ENCODE measurements around the gene SYT11.

DNA sequence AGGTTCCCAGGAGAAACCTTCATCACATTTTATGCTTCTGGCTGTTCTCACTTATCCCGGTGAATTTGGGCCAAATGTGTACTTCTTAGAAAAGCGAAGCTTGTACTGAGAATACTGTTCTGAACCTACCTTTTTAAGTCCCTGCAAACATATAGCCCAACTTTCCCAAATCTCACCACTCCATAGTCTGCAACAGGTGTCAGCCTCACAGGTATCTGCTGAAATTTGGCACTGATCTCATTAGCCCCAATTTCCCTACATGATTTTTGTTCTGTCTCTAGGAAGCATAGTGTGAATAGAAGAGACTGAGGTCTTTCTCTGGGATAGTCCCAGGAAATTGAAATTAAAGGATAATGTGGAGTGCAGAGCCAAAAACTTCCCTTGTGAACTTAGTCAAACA, 40.3 kb downstream of the SYT11 start:
- no peak for TF ChIP-seq POLR2A (IDR thresholded peaks at IDR 0.05)
- TF ChIP-seq, protein P1, sequence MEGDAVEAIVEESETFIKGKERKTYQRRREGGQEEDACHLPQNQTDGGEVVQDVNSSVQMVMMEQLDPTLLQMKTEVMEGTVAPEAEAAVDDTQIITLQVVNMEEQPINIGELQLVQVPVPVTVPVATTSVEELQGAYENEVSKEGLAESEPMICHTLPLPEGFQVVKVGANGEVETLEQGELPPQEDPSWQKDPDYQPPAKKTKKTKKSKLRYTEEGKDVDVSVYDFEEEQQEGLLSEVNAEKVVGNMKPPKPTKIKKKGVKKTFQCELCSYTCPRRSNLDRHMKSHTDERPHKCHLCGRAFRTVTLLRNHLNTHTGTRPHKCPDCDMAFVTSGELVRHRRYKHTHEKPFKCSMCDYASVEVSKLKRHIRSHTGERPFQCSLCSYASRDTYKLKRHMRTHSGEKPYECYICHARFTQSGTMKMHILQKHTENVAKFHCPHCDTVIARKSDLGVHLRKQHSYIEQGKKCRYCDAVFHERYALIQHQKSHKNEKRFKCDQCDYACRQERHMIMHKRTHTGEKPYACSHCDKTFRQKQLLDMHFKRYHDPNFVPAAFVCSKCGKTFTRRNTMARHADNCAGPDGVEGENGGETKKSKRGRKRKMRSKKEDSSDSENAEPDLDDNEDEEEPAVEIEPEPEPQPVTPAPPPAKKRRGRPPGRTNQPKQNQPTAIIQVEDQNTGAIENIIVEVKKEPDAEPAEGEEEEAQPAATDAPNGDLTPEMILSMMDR (IDR thresholded peaks at IDR 0.05): no peak

Data from lower leg skin (tissue), 3 donors.